ENCODE data around the gene OCRL. TPM values are rescaled to one million over a fixed set of nuclear protein-coding genes. Genes with fewer than 3 reads are reported as not detected.

OCRL gene
- total and polyA plus RNA-seq, 2 of the 4 experiments (the other 2 are of a cell fraction): 19.4 to 20.6 TPM

DNA sequence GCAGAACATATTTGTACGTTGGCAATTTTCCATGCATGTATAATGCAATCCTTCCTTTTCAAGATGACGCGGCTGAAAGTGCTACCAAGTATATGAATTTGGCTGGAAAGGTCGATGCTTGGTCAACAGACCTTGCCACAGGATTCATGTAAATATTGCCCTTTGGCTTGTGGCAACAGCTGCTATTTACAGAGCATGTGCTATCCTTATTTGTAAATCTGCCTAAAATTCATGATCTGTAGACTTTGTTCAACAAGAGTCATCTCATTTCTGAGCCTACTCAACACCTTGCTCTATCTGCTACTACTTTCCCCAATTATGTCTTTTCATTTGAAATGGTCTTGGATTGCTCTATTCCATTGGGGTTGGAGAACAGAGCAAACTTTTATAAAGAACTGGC lies 14.9 kb upstream of the OCRL start:
- Histone ChIP-seq H3K9me3 (ENCODE audit: control insufficient read depth, insufficient read depth, low read length) (no peaks in the 10 kb centered on the region), H3K9ac (ENCODE audit: low read depth, low read length) (no peak overlapping the region), H3K36me3 (ENCODE audit: control insufficient read depth, insufficient read depth, low read length) (no peaks in the 10 kb centered on the region), H3K14ac (replicated peaks; ENCODE audit: low read depth, low read length) (no peak overlapping the region), H3K4ac (ENCODE audit: low read depth, low read length) (no peak overlapping the region), H2AK5ac (ENCODE audit: low read depth, low read length) (no peak overlapping the region), H2AFZ (replicated peaks; ENCODE audit: low read length, poor library complexity) (no peak overlapping the region), H3K4me3 (ENCODE audit: insufficient read depth, low read depth, low read length) (no peak overlapping the region), H3K56ac (ENCODE audit: extremely low read depth, insufficient read depth, low read length) (no peak overlapping the region), H3K23ac (ENCODE audit: low read depth, low read length) (no peak overlapping the region), H3K18ac (ENCODE audit: low read depth, low read length) (no peak overlapping the region), H4K5ac (ENCODE audit: low read depth, low read length) (no peak overlapping the region), H3K9me1 (ENCODE audit: insufficient read depth, low read length) (no peaks in the 10 kb centered on the region), H4K20me1 (ENCODE audit: insufficient read depth, low read length) (peaks cover 11% of the 10 kb centered on the region; the same call in 1 of the 2 replicates), H2AK9ac (replicated peaks; ENCODE audit: low read depth, low read length, poor library complexity) (no peak overlapping the region), H3K27me3 (ENCODE audit: control insufficient read depth, insufficient read depth, low read length) (no peaks in the 10 kb centered on the region), H3K27ac (ENCODE audit: insufficient read depth, low read length) (no peak overlapping the region), H2BK15ac (ENCODE audit: low read depth, low read length) (no peak overlapping the region), H4K91ac (ENCODE audit: insufficient read depth, low read depth, low read length) (no peak overlapping the region), H4K8ac (ENCODE audit: low read depth in 2 of 2, low read length in 2 of 2) (no peak overlapping the region), H3K4me2 (ENCODE audit: low read depth, low read length) (no peak overlapping the region), H2BK20ac (ENCODE audit: low read depth, low read length) (no peak overlapping the region), H2BK5ac (ENCODE audit: low read depth, low read length, poor library complexity, severe bottlenecking) (no peak overlapping the region), H3K4me1 (ENCODE audit: control insufficient read depth, insufficient read depth, low read length) (no peaks in the 10 kb centered on the region), H3K79me1 (ENCODE audit: low read depth in 1 of 2, low read length in 2 of 2) (peaks cover 0 to 4% of the 10 kb centered on the region in 2 experiments; a peak in 2 of 4 replicates), H2BK120ac (ENCODE audit: low read depth, low read length) (no peak overlapping the region)
- CTCF ChIA-PET: no interaction called here
- in situ Hi-C loops (cut with MboI; ENCODE audit: low sequenced_read_pairs) (no loop called here), intact Hi-C loops (cut with micrococcal nuclease) (no loop called here), dilution Hi-C loops (cut with HindIII; ENCODE audit: low sequenced_read_pairs, unreplicated experiment) (no loop called here)
- ATAC-seq (ENCODE audit: low read depth): no peak
- WGBS, 2 experiments (ENCODE audit: extremely low coverage in 2 of 2, insufficient read length in 1 of 2): no CpG with 5 or more reads among the region's 4 CpGs
- no peak for DNase-seq
- POLR2A ChIA-PET (ENCODE audit: unreplicated experiment): no interaction called here
- BruUV-seq (replicated peaks): no TSS peak
- TF ChIP-seq MAFK (IDR thresholded peaks at IDR 0.05; ENCODE audit: low read depth, low read length) (no peak), BHLHE40 (IDR thresholded peaks at IDR 0.05; ENCODE audit: low read depth, low read length) (no peak), RAD21 (IDR thresholded peaks at IDR 0.05; ENCODE audit: low read length) (no peak), MAZ (IDR thresholded peaks at IDR 0.05; ENCODE audit: borderline replicate concordance, low read depth, low read length) (no peak), CEBPB (IDR thresholded peaks at IDR 0.05; ENCODE audit: low read depth, low read length) (no peak), RCOR1 (IDR thresholded peaks at IDR 0.05; ENCODE audit: insufficient replicate concordance, low read length) (no peak), MXI1 (IDR thresholded peaks at IDR 0.05; ENCODE audit: borderline replicate concordance, low read depth, low read length) (no peak), CTCF (conservative IDR thresholded peaks at IDR 0.05; ENCODE audit: low read depth, low read length) (no peak), SMC3 (IDR thresholded peaks at IDR 0.05; ENCODE audit: low read depth, low read length) (no peak), RFX5 (IDR thresholded peaks at IDR 0.05; ENCODE audit: low read depth, low read length) (no peak), CHD1 (IDR thresholded peaks at IDR 0.05; ENCODE audit: low read depth, low read length) (no peak), NFE2L2 (IDR thresholded peaks at IDR 0.05; ENCODE audit: low read depth, low read length) (no peak), USF2 (IDR thresholded peaks at IDR 0.05; ENCODE audit: low read depth, low read length) (no peak), FOS (IDR thresholded peaks at IDR 0.05; ENCODE audit: low read depth, low read length) (no peak), POLR2A (IDR thresholded peaks at IDR 0.05; ENCODE audit: low read depth, low read length) (no peak), ELK1 (IDR thresholded peaks at IDR 0.05; ENCODE audit: borderline replicate concordance, low read depth, low read length) (no peak)

Data from IMR-90 (cell line).